Parathyroid adenoma (tissue), 2 donors: ENCODE results near the gene RRP1.

Experiments
- H2AFZ ChIP-seq: fragments of 300-600 bp; sonication (generic); one replicate; pipeline ENCODE4 v1.7.0; 2017; ENCODE audit warnings: antibody characterized with exemption, mild to moderate bottlenecking
- H3K27ac ChIP-seq: fragments of 300-600 bp; sonication (generic); one replicate; pipeline ENCODE4 v1.7.0; 2017
- H3K27me3 ChIP-seq: fragments of 300-600 bp; sonication (generic); one replicate; pipeline ENCODE4 v1.7.0; 2017; ENCODE audit warnings: low read length; ENCODE audit not compliant: control insufficient read depth, insufficient read depth
- H3K36me3 ChIP-seq: fragments of 300-600 bp; sonication (generic); one replicate; pipeline ENCODE4 v1.7.0; 2017; ENCODE audit warnings: low read length; ENCODE audit not compliant: control insufficient read depth, insufficient read depth
- H3K4me1 ChIP-seq: fragments of 300-600 bp; sonication (generic); one replicate; pipeline ENCODE4 v1.7.0; 2017; ENCODE audit warnings: control low read depth
- H3K4me2 ChIP-seq: fragments of 300-600 bp; sonication (generic); one replicate; pipeline ENCODE4 v1.7.0; 2017; ENCODE audit warnings: low read length
- H3K4me3 ChIP-seq: fragments of 300-600 bp; sonication (generic); one replicate; pipeline ENCODE4 v1.7.0; 2017; ENCODE audit warnings: low read depth, low read length
- H3K79me2 ChIP-seq: fragments of 300-600 bp; sonication (generic); one replicate; pipeline ENCODE4 v1.7.0; 2017; ENCODE audit warnings: control low read depth
- H3K9ac ChIP-seq: fragments of 300-600 bp; sonication (generic); one replicate; pipeline ENCODE4 v1.7.0; 2017; ENCODE audit warnings: mild to moderate bottlenecking
- H3K9me3 ChIP-seq: fragments of 300-600 bp; sonication (generic); one replicate; pipeline ENCODE4 v1.7.0; 2017; ENCODE audit warnings: low read length; ENCODE audit not compliant: control insufficient read depth
- CTCF ChIP-seq: fragments of 300-600 bp; sonication (generic); IDR thresholded peaks from one replicate; pipeline ENCODE4 v1.7.0; 2017; ENCODE audit warnings: antibody characterized with exemption, mild to moderate bottlenecking
- donor health status: primary hyperparathyroidism.

Gene RRP1

GRCh38 chr21:43767498-43767983, 21.8 kb upstream of the RRP1 start:
- H3K27me3 ChIP-seq: no peaks in the 10 kb centered on the region
- H3K4me1 ChIP-seq: no peaks in the 10 kb centered on the region
- TF ChIP-seq CTCF: no peak
- no peak overlapping the region for H3K4me3 ChIP-seq
- H3K9me3 ChIP-seq: no peaks in the 10 kb centered on the region
- H3K79me2 ChIP-seq: no peaks in the 10 kb centered on the region
- no peaks in the 10 kb centered on the region for H3K36me3 ChIP-seq
- H3K4me2 ChIP-seq: no peak overlapping the region
- no peak overlapping the region for H3K9ac ChIP-seq
- no peak overlapping the region for H2AFZ ChIP-seq
- H3K27ac ChIP-seq: no peak overlapping the region

- Histone ChIP-seq H3K36me3 (no peaks in the 10 kb centered on the region), H3K4me3 (no peak overlapping the region), H3K79me2 (no peaks in the 10 kb centered on the region), H3K4me2 (no peak overlapping the region), H2AFZ (no peak overlapping the region), H3K9ac (no peak overlapping the region), H3K27me3 (no peaks in the 10 kb centered on the region), H3K9me3 (no peaks in the 10 kb centered on the region), H3K4me1 (no peaks in the 10 kb centered on the region), H3K27ac (no peak overlapping the region)
- TF ChIP-seq CTCF: no peak
These were observed 21.2 kb upstream of the RRP1 start for GRCh38 chr21:43767984-43768867.

GRCh38 chr21:43768868-43769167, 20.6 kb upstream of the RRP1 start:
- no peaks in the 10 kb centered on the region for H3K36me3 ChIP-seq
- H3K9me3 ChIP-seq: no peaks in the 10 kb centered on the region
- H2AFZ ChIP-seq: no peak overlapping the region
- H3K79me2 ChIP-seq: no peaks in the 10 kb centered on the region
- H3K4me3 ChIP-seq: no peak overlapping the region
- H3K27ac ChIP-seq: no peak overlapping the region
- no peaks in the 10 kb centered on the region for H3K27me3 ChIP-seq
- H3K9ac ChIP-seq: no peak overlapping the region
- TF ChIP-seq CTCF: no peak
- H3K4me1 ChIP-seq: no peaks in the 10 kb centered on the region
- no peak overlapping the region for H3K4me2 ChIP-seq

GRCh38 chr21:43769325-43769958, 19.9 kb upstream of the RRP1 start:
- H3K4me1 ChIP-seq: no peaks in the 10 kb centered on the region
- H3K27me3 ChIP-seq: no peaks in the 10 kb centered on the region
- no peak for TF ChIP-seq CTCF

More at GRCh38 chr21:43769325-43769958, 19.9 kb upstream of the RRP1 start:
- Histone ChIP-seq H3K9me3 (no peaks in the 10 kb centered on the region), H3K9ac (no peak overlapping the region), H3K4me2 (no peak overlapping the region), H3K79me2 (no peaks in the 10 kb centered on the region), H3K27ac (no peak overlapping the region), H3K36me3 (no peaks in the 10 kb centered on the region), H3K4me3 (no peak overlapping the region), H2AFZ (no peak overlapping the region)
